Bladder microvascular endothelial cell (primary cell): ENCODE measurements around the gene GJD3. TPM values are rescaled to one million over a fixed set of nuclear protein-coding genes. Genes with fewer than 3 reads are reported as not detected.

Experiments
- total RNA-seq: library from RNA; depleted of rRNA; stranded (reverse); fragments of >200 nt; gene quantifications from 2 replicates; pipeline ENCODE4 v1.2.3, GENCODE V29; 2014

The GJD3 gene
- total RNA-seq = 0.49 and 1.6 TPM in 2 replicates

GRCh38 chr17:40364121-40364861, at the start of gene GJD3:
GJD3 (minus strand) TSS chr17:40364737; CDS start chr17:40363815, 922 bp downstream.

Other genes starting within 250 kb of the GJD3 start
- 28.7 and 55.9 TPM in 2 replicates for gene MSL1, start 242.8 kb downstream of the GJD3 start, total RNA-seq
- gene CASC3, start 224.2 kb downstream of the GJD3 start, total RNA-seq = 22.0 and 30.8 TPM in 2 replicates
- gene RAPGEFL1, start 187.3 kb downstream of the GJD3 start, total RNA-seq = 1.1 and 1.8 TPM in 2 replicates
- gene WIPF2, start 145.4 kb downstream of the GJD3 start, total RNA-seq = 5.0 and 13.9 TPM in 2 replicates
- 16.7 and 21.1 TPM in 2 replicates for gene CDC6, start 76.9 kb downstream of the GJD3 start, total RNA-seq
- 5.0 and 9.8 TPM in 2 replicates for gene RARA, start 55.6 kb downstream of the GJD3 start, total RNA-seq
- 57.8 and 74.0 TPM in 2 replicates for gene TOP2A, start 53.2 kb upstream of the GJD3 start, total RNA-seq
- 187 and 316 TPM in 2 replicates for gene IGFBP4, start 78.7 kb upstream of the GJD3 start, total RNA-seq
- not detected in 2 replicates for gene TNS4, start 136.9 kb upstream of the GJD3 start, total RNA-seq
- 0.06 and 0.16 TPM in 2 replicates for gene CCR7, start 200.7 kb upstream of the GJD3 start, total RNA-seq